ENCODE data around the gene IQGAP1.
"Not testable (repeated sequence)": the region's sequence is repeated elsewhere in the genome, so short reads cannot be mapped to it uniquely, and the experiment has no call there.

The IQGAP1 gene

GRCh38 chr15:90387534-90388461 lies at the start of gene IQGAP1:
TSS of gene IQGAP1 (plus strand) at chr15:90388242. CDS start at chr15:90388342, 100 bp downstream.
- peak; percentile 84 for DNase-seq

GRCh38 chr15:90338532-90338931 lies 49.5 kb upstream of the IQGAP1 start:
- no peak for DNase-seq

- no peak for DNase-seq
These were observed 47.7 kb upstream of the IQGAP1 start for GRCh38 chr15:90340345-90340744.

GRCh38 chr15:90343302-90343790 lies 44.7 kb upstream of the IQGAP1 start:
- DNase-seq = no peak

- DNase-seq = no peak
These were observed 43.4 kb upstream of the IQGAP1 start for GRCh38 chr15:90344662-90345061.

GRCh38 chr15:90345857-90346256 lies 42.2 kb upstream of the IQGAP1 start:
- no peak for DNase-seq

GRCh38 chr15:90347431-90348065 lies 40.5 kb upstream of the IQGAP1 start:
- DNase-seq = not testable (repeated sequence)

- DNase-seq = no peak
These were observed 39.6 kb upstream of the IQGAP1 start for GRCh38 chr15:90348456-90348855.

GRCh38 chr15:90349072-90349471 lies 39.0 kb upstream of the IQGAP1 start:
- no peak for DNase-seq

GRCh38 chr15:90349821-90350220 lies 38.2 kb upstream of the IQGAP1 start:
- DNase-seq = no peak

GRCh38 chr15:90351479-90352106 lies 36.4 kb upstream of the IQGAP1 start:
- no peak for DNase-seq

- DNase-seq = peak; percentile 95
These were observed 35.7 kb upstream of the IQGAP1 start, which contains the start of gene ZNF774 for GRCh38 chr15:90352107-90352893. TSS of gene ZNF774 (plus strand) at chr15:90352284. CDS start at chr15:90354661, 2,377 bp downstream.

GRCh38 chr15:90354986-90355385 lies 33.1 kb upstream of the IQGAP1 start:
- no peak for DNase-seq

- DNase-seq = no peak
These were observed 29.7 kb upstream of the IQGAP1 start for GRCh38 chr15:90358124-90359033.

GRCh38 chr15:90360746-90361145 lies 27.3 kb upstream of the IQGAP1 start:
- no peak for DNase-seq

- no peak for DNase-seq
These were observed 25.2 kb upstream of the IQGAP1 start for GRCh38 chr15:90362936-90363212.

- no peak for DNase-seq
These were observed 23.8 kb upstream of the IQGAP1 start for GRCh38 chr15:90364251-90364650.

GRCh38 chr15:90365414-90366055 lies 22.5 kb upstream of the IQGAP1 start:
- DNase-seq = no peak

- DNase-seq = no peak
These were observed 20.5 kb upstream of the IQGAP1 start for GRCh38 chr15:90367576-90367975.

- no peak for DNase-seq
These were observed 13.0 kb upstream of the IQGAP1 start for GRCh38 chr15:90375071-90375470.

- DNase-seq = no peak
These were observed 11.3 kb upstream of the IQGAP1 start for GRCh38 chr15:90376789-90377188.

Data from NCI-H524 treated with DMSO at 0.1 percent for 48 hours (cell line).